Activated CD4-positive, alpha-beta T cell treated with anti-CD3 and anti-CD28 coated beads, Interleukin-10, Interleukin-2, amounts not matched to agents 100 ng/mL and 50 ng/mL, durations not matched to agents 16 hours and 8 hours (primary cell): Measurements from ENCODE around the gene RDX.

Source experiments
- DNase-seq: peaks from one replicate; pipeline ENCODE4 v3.0.0-alpha.2; 2020

Gene RDX

GRCh38 chr11:110126936-110127335 is 169.5 kb downstream of the RDX start:
- DNase-seq, result no peak

GRCh38 chr11:110125632-110126031 is 170.8 kb downstream of the RDX start:
- DNase-seq, result no peak
